IMR-90 (cell line): ENCODE results near the gene ZC3HAV1L. TPM values are rescaled to one million over a fixed set of nuclear protein-coding genes. Genes with fewer than 3 reads are reported as not detected.

Source experiments
- ATAC-seq: fragments of 200-7000 bp; cut with Tn5 transposase; 2 replicates; pipeline ENCODE4 v1.9.1; 2020; ENCODE audit warnings: low read depth, mild to moderate bottlenecking, moderate library complexity
- BruUV-seq: library from RNA; stranded (reverse); fragments of 400-500 nt; replicated peaks from 2 replicates; lab custom pipeline; 2021; lab: Mats Ljungman, UMichigan
- CTCF ChIA-PET: fragments of 300-600 bp; formaldehyde crosslinking; extraction: SDS; loops from one replicate; lab custom pipeline; 2021; ENCODE audit warnings: antibody characterized with exemption; lab: Yijun Ruan, JAX
- POLR2A ChIA-PET: fragments of 300-600 bp; sonication (Branson Sonifier 250); formaldehyde crosslinking; loops from one replicate; lab custom pipeline; 2022; ENCODE audit warnings: antibody characterized with exemption; ENCODE audit not compliant: unreplicated experiment; lab: Charles Lee
- DNase-seq: peaks from one replicate; pipeline ENCODE4 v3.0.0; 2013
- H2AFZ ChIP-seq: replicated peaks from 2 replicates; pipeline ENCODE3; 2013; ENCODE audit warnings: low read length, mild to moderate bottlenecking; ENCODE audit not compliant: poor library complexity
- H2AK5ac ChIP-seq: 2 replicates; pipeline ENCODE4 v1.6.1; 2013; ENCODE audit warnings: low read depth, low read length, inconsistent platforms
- H2AK9ac ChIP-seq: replicated peaks from 2 replicates; pipeline ENCODE3; 2013; ENCODE audit warnings: mild to moderate bottlenecking, low read depth, low read length, moderate library complexity; ENCODE audit not compliant: poor library complexity
- H2BK120ac ChIP-seq: 2 replicates; pipeline ENCODE4 v1.6.1; 2013; ENCODE audit warnings: low read depth, low read length, inconsistent platforms
- H2BK15ac ChIP-seq: 3 replicates; pipeline ENCODE4 v1.6.1; 2013; ENCODE audit warnings: low read depth, low read length, inconsistent platforms
- H2BK20ac ChIP-seq: 2 replicates; pipeline ENCODE4 v1.6.1; 2013; ENCODE audit warnings: low read depth, mild to moderate bottlenecking, inconsistent platforms, low read length, moderate library complexity
- H2BK5ac ChIP-seq: 2 replicates; pipeline ENCODE4 v1.6.1; 2013; ENCODE audit warnings: mild to moderate bottlenecking, low read depth, low read length, inconsistent platforms; ENCODE audit not compliant: poor library complexity, severe bottlenecking
- H3K14ac ChIP-seq: replicated peaks from 2 replicates; pipeline ENCODE4 v1.6.1; 2013; ENCODE audit warnings: low read depth, low read length, inconsistent platforms
- H3K18ac ChIP-seq: 2 replicates; pipeline ENCODE4 v1.6.1; 2013; ENCODE audit warnings: low read depth, low read length, control low read depth
- H3K23ac ChIP-seq: 2 replicates; pipeline ENCODE4 v1.6.1; 2013; ENCODE audit warnings: low read depth, low read length, inconsistent platforms
- H3K27ac ChIP-seq: 2 replicates; pipeline ENCODE4 v1.5.1; 2013; ENCODE audit warnings: mild to moderate bottlenecking, control low read depth, low read length; ENCODE audit not compliant: insufficient read depth
- H3K27me3 ChIP-seq: 2 replicates; pipeline ENCODE4 v1.6.1; 2013; ENCODE audit warnings: low read length; ENCODE audit not compliant: control insufficient read depth, insufficient read depth
- H3K36me3 ChIP-seq: 2 replicates; pipeline ENCODE4 v1.6.1; 2013; ENCODE audit warnings: low read length, mixed read lengths; ENCODE audit not compliant: control insufficient read depth, insufficient read depth
- H3K4ac ChIP-seq: 2 replicates; pipeline ENCODE4 v1.6.1; 2013; ENCODE audit warnings: low read depth, low read length, inconsistent platforms
- H3K4me1 ChIP-seq: 2 replicates; pipeline ENCODE4 v1.6.1; 2013; ENCODE audit warnings: low read length, mixed read lengths; ENCODE audit not compliant: control insufficient read depth, insufficient read depth
- H3K4me2 ChIP-seq: 2 replicates; pipeline ENCODE4 v1.6.1; 2013; ENCODE audit warnings: low read depth, mild to moderate bottlenecking, control low read depth, low read length, moderate library complexity
- H3K4me3 ChIP-seq: 2 replicates; pipeline ENCODE4 v1.5.1; 2013; ENCODE audit warnings: low read depth, mild to moderate bottlenecking, control low read depth, low read length, moderate library complexity; ENCODE audit not compliant: insufficient read depth
- H3K56ac ChIP-seq: 2 replicates; pipeline ENCODE4 v1.6.1; 2013; ENCODE audit warnings: low read length, inconsistent platforms; ENCODE audit not compliant: insufficient read depth; ENCODE audit errors: extremely low read depth
- H3K79me1 ChIP-seq, 2 experiments: 2 replicates each; pipeline ENCODE4 v1.6.1; 2013; ENCODE audit warnings: low read length in 2 of 2, inconsistent platforms in 1 of 2, low read depth in 1 of 2
- H3K9ac ChIP-seq: 2 replicates; pipeline ENCODE4 v1.6.1; 2013; ENCODE audit warnings: low read depth, low read length, control low read depth
- H3K9me1 ChIP-seq: 2 replicates; pipeline ENCODE4 v1.6.1; 2013; ENCODE audit warnings: low read length, inconsistent platforms; ENCODE audit not compliant: insufficient read depth
- H3K9me3 ChIP-seq: 2 replicates; pipeline ENCODE4 v1.6.1; 2013; ENCODE audit warnings: low read length; ENCODE audit not compliant: control insufficient read depth, insufficient read depth
- H4K20me1 ChIP-seq: 2 replicates; pipeline ENCODE4 v1.6.1; 2013; ENCODE audit warnings: low read length, inconsistent platforms; ENCODE audit not compliant: insufficient read depth
- H4K5ac ChIP-seq: 2 replicates; pipeline ENCODE4 v1.6.1; 2013; ENCODE audit warnings: mild to moderate bottlenecking, low read depth, low read length, control low read depth
- H4K8ac ChIP-seq, 2 experiments: 2 replicates each; pipeline ENCODE4 v1.6.1; 2013; ENCODE audit warnings: low read depth in 2 of 2, low read length in 2 of 2, control low read depth in 1 of 2, inconsistent platforms in 1 of 2
- H4K91ac ChIP-seq: 2 replicates; pipeline ENCODE4 v1.6.1; 2013; ENCODE audit warnings: low read depth, low read length, inconsistent platforms; ENCODE audit not compliant: insufficient read depth
- BHLHE40 ChIP-seq: fragments of 150-350 bp; IDR thresholded peaks from 2 replicates; pipeline ENCODE4 v1.6.1; 2016; ENCODE audit warnings: mild to moderate bottlenecking, low read depth, low read length
- CEBPB ChIP-seq: IDR thresholded peaks from 2 replicates; pipeline ENCODE4 v1.6.1; 2012; ENCODE audit warnings: low read depth, low read length, improper control_type of control experiment
- CHD1 ChIP-seq: IDR thresholded peaks from 2 replicates; pipeline ENCODE4 v1.6.1; 2012; ENCODE audit warnings: low read depth, low read length, improper control_type of control experiment
- FOS ChIP-seq: fragments of 150-350 bp; IDR thresholded peaks from 2 replicates; pipeline ENCODE4 v1.6.1; 2016; ENCODE audit warnings: low read depth, low read length
- MAFK ChIP-seq: IDR thresholded peaks from 2 replicates; pipeline ENCODE4 v1.6.1; 2012; ENCODE audit warnings: low read depth, low read length, improper control_type of control experiment
- MAZ ChIP-seq: IDR thresholded peaks from 2 replicates; pipeline ENCODE4 v1.6.1; 2012; ENCODE audit warnings: low read depth, mild to moderate bottlenecking, low read length, improper control_type of control experiment, moderate library complexity, borderline replicate concordance
- MXI1 ChIP-seq: IDR thresholded peaks from 2 replicates; pipeline ENCODE4 v1.6.1; 2012; ENCODE audit warnings: low read depth, mild to moderate bottlenecking, low read length, moderate library complexity, borderline replicate concordance
- NFE2L2 ChIP-seq: fragments of 150-350 bp; IDR thresholded peaks from 2 replicates; pipeline ENCODE4 v1.6.1; 2016; ENCODE audit warnings: low read depth, mild to moderate bottlenecking, low read length
- POLR2A ChIP-seq: IDR thresholded peaks from 2 replicates; pipeline ENCODE4 v1.6.1; 2012; ENCODE audit warnings: mild to moderate bottlenecking, low read depth, low read length
- RAD21 ChIP-seq: IDR thresholded peaks from 2 replicates; pipeline ENCODE4 v1.6.1; 2012; ENCODE audit warnings: low read length, improper control_type of control experiment
- RCOR1 ChIP-seq: IDR thresholded peaks from 2 replicates; pipeline ENCODE4 v1.6.1; 2012; ENCODE audit warnings: mild to moderate bottlenecking, low read length, improper control_type of control experiment; ENCODE audit not compliant: insufficient replicate concordance
- RFX5 ChIP-seq: IDR thresholded peaks from 2 replicates; pipeline ENCODE4 v1.8.0; 2012; ENCODE audit warnings: low read depth, mild to moderate bottlenecking, low read length, moderate library complexity
- SMC3 ChIP-seq: fragments of 150-350 bp; IDR thresholded peaks from 2 replicates; pipeline ENCODE4 v1.6.1; 2016; ENCODE audit warnings: low read depth, mild to moderate bottlenecking, antibody characterized with exemption, low read length, moderate library complexity
- WGBS, 2 experiments: methylation state at CpG; one replicate each; pipeline versions ENCODE4 v1.1.5 to v1.1.7; 2013; ENCODE audit warnings: missing lambda C conversion rate in 2 of 2; ENCODE audit not compliant: insufficient read length in 1 of 2; ENCODE audit errors: extremely low coverage in 2 of 2; 5-methylcytosine and 5-hydroxymethylcytosine counted together
- dilution Hi-C: fragments of 300-500 bp; cut with HindIII; formaldehyde crosslinking; loops from one replicate; pipeline ENCODE4 v1.14.3; 2018; ENCODE audit warnings: low sequenced_read_pairs; ENCODE audit not compliant: unreplicated experiment
- in situ Hi-C: fragments of 300-500 bp; cut with MboI; formaldehyde crosslinking; loops from 3 replicates; pipeline ENCODE4 v1.14.3; 2019; ENCODE audit warnings: low sequenced_read_pairs, inconsistent platforms, mixed read lengths
- intact Hi-C: fragments of 100-400 bp; cut with micrococcal nuclease; formaldehyde crosslinking; loops from 2 replicates; pipeline ENCODE4 v1.10.0; 2022
- polyA plus RNA-seq, 3 experiments: library from polyadenylated mRNA; depleted of rRNA; stranded (reverse); fragments of >200 nt; gene quantifications; 2 replicates each; pipeline ENCODE4 v1.2.3, GENCODE V29; 2012; ENCODE audit warnings: low replicate concordance in 1 of 3
- total RNA-seq: library from RNA; depleted of rRNA; stranded (reverse); fragments of >200 nt; gene quantifications from 2 replicates; pipeline ENCODE4 v1.2.3, GENCODE V29; 2012
- TF ChIP-seq, protein P1 (sequence below): fragments of 150-350 bp; IDR thresholded peaks from 2 replicates; pipeline ENCODE4 v1.6.1; 2017; ENCODE audit warnings: mild to moderate bottlenecking, antibody characterized with exemption, low read length, low read depth
- TF ChIP-seq, protein P2 (sequence below): conservative IDR thresholded peaks from 2 replicates; pipeline ENCODE4 v1.5.1; 2012; ENCODE audit warnings: mild to moderate bottlenecking, low read depth, low read length, improper control_type of control experiment

The ZC3HAV1L gene
- total and polyA plus RNA-seq, 2 of the 4 experiments (the other 2 are of a cell fraction), result 4.5 to 9.4 TPM

DNA sequence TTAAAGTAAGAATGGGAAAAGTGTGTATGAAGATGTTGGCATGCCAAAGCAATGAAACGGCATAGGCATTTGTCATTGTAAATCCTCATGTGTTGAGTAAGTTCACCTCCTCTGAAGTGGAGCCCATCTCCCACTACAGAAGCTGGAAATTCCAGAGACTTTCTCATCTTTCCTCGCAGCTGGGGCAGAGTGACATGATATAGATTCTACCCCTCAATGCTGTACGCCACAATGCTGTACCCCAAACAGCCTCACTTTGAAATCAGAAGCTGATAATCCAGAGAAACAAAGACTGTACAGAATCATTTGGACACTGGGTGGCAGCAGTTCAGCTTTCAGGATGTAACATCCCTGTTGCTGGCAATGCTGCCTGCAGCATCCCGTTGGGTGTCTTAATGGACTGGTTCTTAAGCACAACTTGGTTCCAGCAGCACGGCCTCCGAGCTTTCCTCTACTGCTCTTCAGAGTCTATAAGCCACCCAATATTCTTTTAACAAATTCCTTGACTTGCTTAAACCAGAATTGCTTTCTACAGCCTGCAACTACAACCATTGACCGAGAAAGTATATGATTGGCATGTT lies 18.8 kb downstream of the ZC3HAV1L start:
- BruUV-seq, result no TSS peak
- H4K20me1 ChIP-seq, result no peaks in the 10 kb centered on the region
- H3K4ac ChIP-seq, result no peak overlapping the region
- no peaks in the 10 kb centered on the region for H3K9me3 ChIP-seq
- no peak overlapping the region for H2BK5ac ChIP-seq
- no peaks in the 10 kb centered on the region for H3K79me1 ChIP-seq
- no peak overlapping the region for H4K5ac ChIP-seq
- H3K36me3 ChIP-seq, result peaks cover 1% of the 10 kb centered on the region
- H2BK20ac ChIP-seq, result no peak overlapping the region
- H2AK9ac ChIP-seq, result no peak overlapping the region
- no peak overlapping the region for H2BK15ac ChIP-seq
- no peak overlapping the region for H3K14ac ChIP-seq
- H3K18ac ChIP-seq, result no peak overlapping the region
- peaks cover 5% of the 10 kb centered on the region; the same call in 1 of the 2 replicates for H3K27me3 ChIP-seq
- ChIA-PET CTCF (interaction anchor here (0.8 to 1.5 kb wide), 8 partner anchors 8 to 131 kb away, joined by 3 to 11 read pairs (median 4); no protein-coding TSS in a partner anchor), POLR2A (no interaction called here)
- dilution Hi-C loops (no loop called here), in situ Hi-C loops (no loop called here), intact Hi-C loops (loop anchor here (1.0 kb wide), 2 partner anchors 58 to 110 kb away; no protein-coding TSS in a partner anchor)
- H3K27ac ChIP-seq, result no peak overlapping the region
- no peak overlapping the region for H3K23ac ChIP-seq
- H3K9ac ChIP-seq, result no peak overlapping the region
- H3K56ac ChIP-seq, result no peak overlapping the region
- H3K4me3 ChIP-seq, result no peak overlapping the region
- H3K4me2 ChIP-seq, result peak overlapping the region; percentile 64; the same call in 1 of the 2 replicates
- peak overlapping the region; percentile 78 for H2AFZ ChIP-seq
- H2AK5ac ChIP-seq, result no peak overlapping the region
- H3K9me1 ChIP-seq, result no peaks in the 10 kb centered on the region
- no peak overlapping the region for H2BK120ac ChIP-seq
- no peak overlapping the region for H4K8ac ChIP-seq
- ATAC-seq, result peak; percentile 97
- DNase-seq, result peak; percentile 75
- H3K4me1 ChIP-seq, result no peaks in the 10 kb centered on the region
- WGBS, 2 experiments, result 7% methylated on average over 4 of the region's 7 CpGs; no CpG with 5 or more reads in 1 of the 2 experiments
- H4K91ac ChIP-seq, result no peak overlapping the region
- TF ChIP-seq BHLHE40 (no peak), FOS (no peak), RFX5 (no peak), CHD1 (no peak), RCOR1 (no peak), RAD21 (peak; percentile 53), SMC3 (peak; percentile 44; the same call in 1 of the 2 replicates), MXI1 (no peak), MAFK (no peak), MAZ (no peak), CEBPB (0 out of 2 replicates have a peak, but pooled peaks have one; percentile 11), NFE2L2 (no peak), POLR2A (no peak)
- TF ChIP-seq, protein P1, sequence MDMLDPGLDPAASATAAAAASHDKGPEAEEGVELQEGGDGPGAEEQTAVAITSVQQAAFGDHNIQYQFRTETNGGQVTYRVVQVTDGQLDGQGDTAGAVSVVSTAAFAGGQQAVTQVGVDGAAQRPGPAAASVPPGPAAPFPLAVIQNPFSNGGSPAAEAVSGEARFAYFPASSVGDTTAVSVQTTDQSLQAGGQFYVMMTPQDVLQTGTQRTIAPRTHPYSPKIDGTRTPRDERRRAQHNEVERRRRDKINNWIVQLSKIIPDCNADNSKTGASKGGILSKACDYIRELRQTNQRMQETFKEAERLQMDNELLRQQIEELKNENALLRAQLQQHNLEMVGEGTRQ, result no peak
- TF ChIP-seq, protein P2, sequence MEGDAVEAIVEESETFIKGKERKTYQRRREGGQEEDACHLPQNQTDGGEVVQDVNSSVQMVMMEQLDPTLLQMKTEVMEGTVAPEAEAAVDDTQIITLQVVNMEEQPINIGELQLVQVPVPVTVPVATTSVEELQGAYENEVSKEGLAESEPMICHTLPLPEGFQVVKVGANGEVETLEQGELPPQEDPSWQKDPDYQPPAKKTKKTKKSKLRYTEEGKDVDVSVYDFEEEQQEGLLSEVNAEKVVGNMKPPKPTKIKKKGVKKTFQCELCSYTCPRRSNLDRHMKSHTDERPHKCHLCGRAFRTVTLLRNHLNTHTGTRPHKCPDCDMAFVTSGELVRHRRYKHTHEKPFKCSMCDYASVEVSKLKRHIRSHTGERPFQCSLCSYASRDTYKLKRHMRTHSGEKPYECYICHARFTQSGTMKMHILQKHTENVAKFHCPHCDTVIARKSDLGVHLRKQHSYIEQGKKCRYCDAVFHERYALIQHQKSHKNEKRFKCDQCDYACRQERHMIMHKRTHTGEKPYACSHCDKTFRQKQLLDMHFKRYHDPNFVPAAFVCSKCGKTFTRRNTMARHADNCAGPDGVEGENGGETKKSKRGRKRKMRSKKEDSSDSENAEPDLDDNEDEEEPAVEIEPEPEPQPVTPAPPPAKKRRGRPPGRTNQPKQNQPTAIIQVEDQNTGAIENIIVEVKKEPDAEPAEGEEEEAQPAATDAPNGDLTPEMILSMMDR, result peak; percentile 63
